Keratinocyte (primary cell): Measurements from ENCODE around the gene SNAP25.

Source experiments
- CTCF ChIP-seq, 3 experiments: IDR thresholded peaks in 1 of 3; conservative IDR thresholded peaks in 1 of 3; optimal IDR thresholded peaks in 1 of 3; 2 replicates in 2 of 3; 3 replicates in 1 of 3; pipeline versions ENCODE3 to v1.5.1; 2011; ENCODE audit warnings: low read length in 3 of 3, mild to moderate bottlenecking in 3 of 3, moderate library complexity in 2 of 3, control low read depth in 1 of 3, inconsistent platforms in 1 of 3; ENCODE audit not compliant: insufficient read depth in 2 of 3; ENCODE audit errors: extremely low read depth in 1 of 3
- EZH2 ChIP-seq: IDR thresholded peaks from one replicate; pipeline ENCODE4 v1.6.1; 2012; ENCODE audit warnings: inconsistent platforms, mild to moderate bottlenecking, low read length, moderate library complexity

GRCh38 chr20:10177326-10177725 lies 41.3 kb upstream of the SNAP25 start:
- no peak for TF ChIP-seq CTCF (optimal IDR thresholded peaks at IDR 0.05 in 1 of 3, IDR thresholded peaks at IDR 0.05 in 1 of 3, conservative IDR thresholded peaks at IDR 0.05 in 1 of 3; ENCODE audit: extremely low read depth in 1 of 3, insufficient read depth in 2 of 3, low read length in 3 of 3)
- no peak for TF ChIP-seq EZH2
